RKO (cell line): ENCODE measurements around the gene ZC3H18.

Experiments
- DNase-seq: peaks from one replicate; pipeline ENCODE4 v3.0.0-alpha.2; 2016; ENCODE audit warnings: low spot score

ZC3H18 gene

GRCh38 chr16:88584676-88585075 is 14.5 kb downstream of the ZC3H18 start:
- no peak for DNase-seq

- DNase-seq = no peak
Observed at GRCh38 chr16:88585269-88585668, 15.1 kb downstream of the ZC3H18 start.

GRCh38 chr16:88585927-88586581 is 15.9 kb downstream of the ZC3H18 start:
- no peak for DNase-seq

- no peak for DNase-seq
Observed at GRCh38 chr16:88588148-88588547, 17.9 kb downstream of the ZC3H18 start.

GRCh38 chr16:88588754-88589153 is 18.6 kb downstream of the ZC3H18 start:
- no peak for DNase-seq

- DNase-seq = no peak
Observed at GRCh38 chr16:88589441-88589840, 19.2 kb downstream of the ZC3H18 start.

- no peak for DNase-seq
Observed at GRCh38 chr16:88591577-88592021, 21.4 kb downstream of the ZC3H18 start.

- no peak for DNase-seq
Observed at GRCh38 chr16:88593061-88593460, 22.9 kb downstream of the ZC3H18 start.

- no peak for DNase-seq
Observed at GRCh38 chr16:88593489-88593888, 23.3 kb downstream of the ZC3H18 start.

GRCh38 chr16:88593910-88594309 is 23.7 kb downstream of the ZC3H18 start:
- DNase-seq = no peak

GRCh38 chr16:88595101-88595500 is 24.9 kb downstream of the ZC3H18 start:
- no peak for DNase-seq

- no peak for DNase-seq
Observed at GRCh38 chr16:88595921-88596320, 25.7 kb downstream of the ZC3H18 start.

- no peak for DNase-seq
Observed at GRCh38 chr16:88596483-88596882, 26.3 kb downstream of the ZC3H18 start.

- DNase-seq = no peak
Observed at GRCh38 chr16:88597856-88598491, 27.8 kb downstream of the ZC3H18 start.

- no peak for DNase-seq
Observed at GRCh38 chr16:88599092-88599733, 29.0 kb downstream of the ZC3H18 start.

- DNase-seq = no peak
Observed at GRCh38 chr16:88599825-88600538, 29.8 kb downstream of the ZC3H18 start.

- no peak for DNase-seq
Observed at GRCh38 chr16:88600539-88600896, 30.3 kb downstream of the ZC3H18 start.

GRCh38 chr16:88601313-88602036 is 31.3 kb downstream of the ZC3H18 start:
- no peak for DNase-seq

GRCh38 chr16:88602091-88602490 is 31.9 kb downstream of the ZC3H18 start:
- DNase-seq = no peak

GRCh38 chr16:88605186-88606147 is 35.3 kb downstream of the ZC3H18 start:
- DNase-seq = no peak
